ENCODE results near the gene BPIFB3. TPM values are rescaled to one million over a fixed set of nuclear protein-coding genes. Genes with fewer than 3 reads are reported as not detected.

The BPIFB3 gene
- total RNA-seq, 2 donors from 2014 or later = not detected

DNA sequence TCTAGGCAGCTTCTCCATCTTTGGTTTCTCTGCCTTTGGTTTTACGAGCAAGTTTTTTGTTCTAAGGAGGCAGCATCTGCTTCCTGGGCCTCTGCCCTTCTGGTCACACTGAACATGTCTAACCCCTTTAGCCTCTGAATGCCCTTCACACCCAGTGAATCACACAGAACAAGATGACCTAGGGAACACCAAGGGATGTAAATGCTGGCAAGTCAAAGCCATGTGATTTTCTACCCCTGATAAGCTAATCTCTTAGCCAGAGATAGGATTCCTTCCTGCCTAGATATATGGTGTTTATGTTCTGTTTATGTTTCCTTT lies 29.5 kb upstream of the BPIFB3 start:
- 59 to 78% methylated on average over 1 of the region's 1 CpG for WGBS, 2 donors
- no peak for ATAC-seq

DNA sequence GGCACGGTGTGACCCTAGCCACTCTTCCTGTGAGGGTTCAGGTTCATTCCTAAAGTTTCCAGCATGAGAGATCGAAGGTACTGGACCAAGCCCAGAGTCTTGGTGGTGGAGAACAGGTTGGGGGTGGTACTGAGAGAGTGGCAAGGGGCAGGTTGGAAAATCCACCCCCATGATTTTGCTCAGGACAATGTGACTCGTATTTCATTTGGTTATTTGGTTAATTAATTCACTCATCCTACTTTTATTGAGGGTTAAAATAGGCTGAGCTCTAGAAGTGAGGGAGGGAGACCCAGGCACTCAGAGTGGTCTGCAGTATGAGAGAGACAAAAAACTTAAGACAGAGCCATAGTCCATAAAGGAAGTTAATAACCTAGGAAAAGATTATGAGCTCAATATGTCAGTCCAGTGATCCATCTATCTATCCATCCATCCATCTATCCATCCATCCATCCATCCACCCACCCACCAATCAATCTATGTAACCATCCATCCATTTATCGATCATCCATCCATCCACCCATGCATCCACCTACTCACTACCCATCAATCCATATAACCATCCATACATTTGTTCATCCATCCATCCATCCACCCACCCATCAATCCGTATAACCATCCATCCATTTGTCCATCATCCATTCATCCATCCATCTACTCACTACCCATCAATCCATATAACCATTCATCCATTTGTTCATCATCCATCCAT lies 28.9 kb upstream of the BPIFB3 start:
- intact Hi-C loops (cut with DNase I) = no loop called here
- Histone ChIP-seq H3K4me3 (no peak overlapping the region), H3K27me3 (no peaks in the 10 kb centered on the region), H3K4me1 (no peaks in the 10 kb centered on the region), H3K36me3 (replicated peaks in 1 of 2; ENCODE audit: insufficient read depth in 1 of 2, low read depth in 2 of 2) (no peaks in the 10 kb centered on the region), H3K27ac (no peak overlapping the region), H3K9me3 (no peaks in the 10 kb centered on the region)
- 48 to 56% methylated on average over 5 of the region's 5 CpGs for WGBS, 2 donors
- no peak for ATAC-seq
- TF ChIP-seq POLR2A (IDR thresholded peaks at IDR 0.05) = no peak
- TF ChIP-seq, protein P1, sequence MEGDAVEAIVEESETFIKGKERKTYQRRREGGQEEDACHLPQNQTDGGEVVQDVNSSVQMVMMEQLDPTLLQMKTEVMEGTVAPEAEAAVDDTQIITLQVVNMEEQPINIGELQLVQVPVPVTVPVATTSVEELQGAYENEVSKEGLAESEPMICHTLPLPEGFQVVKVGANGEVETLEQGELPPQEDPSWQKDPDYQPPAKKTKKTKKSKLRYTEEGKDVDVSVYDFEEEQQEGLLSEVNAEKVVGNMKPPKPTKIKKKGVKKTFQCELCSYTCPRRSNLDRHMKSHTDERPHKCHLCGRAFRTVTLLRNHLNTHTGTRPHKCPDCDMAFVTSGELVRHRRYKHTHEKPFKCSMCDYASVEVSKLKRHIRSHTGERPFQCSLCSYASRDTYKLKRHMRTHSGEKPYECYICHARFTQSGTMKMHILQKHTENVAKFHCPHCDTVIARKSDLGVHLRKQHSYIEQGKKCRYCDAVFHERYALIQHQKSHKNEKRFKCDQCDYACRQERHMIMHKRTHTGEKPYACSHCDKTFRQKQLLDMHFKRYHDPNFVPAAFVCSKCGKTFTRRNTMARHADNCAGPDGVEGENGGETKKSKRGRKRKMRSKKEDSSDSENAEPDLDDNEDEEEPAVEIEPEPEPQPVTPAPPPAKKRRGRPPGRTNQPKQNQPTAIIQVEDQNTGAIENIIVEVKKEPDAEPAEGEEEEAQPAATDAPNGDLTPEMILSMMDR (IDR thresholded peaks at IDR 0.05) = no peak
- no peak for DNase-seq

More for the DNA sequence above, 29.5 kb upstream of the BPIFB3 start:
- H3K36me3 ChIP-seq (replicated peaks in 1 of 2; ENCODE audit: insufficient read depth in 1 of 2, low read depth in 2 of 2) = no peaks in the 10 kb centered on the region
- H3K4me3 ChIP-seq = no peak overlapping the region
- intact Hi-C loops (cut with DNase I) = no loop called here
- H3K9me3 ChIP-seq = no peaks in the 10 kb centered on the region
- TF ChIP-seq POLR2A (IDR thresholded peaks at IDR 0.05) = no peak
- TF ChIP-seq, protein P1 (IDR thresholded peaks at IDR 0.05) = no peak
- no peak overlapping the region for H3K27ac ChIP-seq
- H3K4me1 ChIP-seq = no peaks in the 10 kb centered on the region
- H3K27me3 ChIP-seq = no peaks in the 10 kb centered on the region
- no peak for DNase-seq

DNA sequence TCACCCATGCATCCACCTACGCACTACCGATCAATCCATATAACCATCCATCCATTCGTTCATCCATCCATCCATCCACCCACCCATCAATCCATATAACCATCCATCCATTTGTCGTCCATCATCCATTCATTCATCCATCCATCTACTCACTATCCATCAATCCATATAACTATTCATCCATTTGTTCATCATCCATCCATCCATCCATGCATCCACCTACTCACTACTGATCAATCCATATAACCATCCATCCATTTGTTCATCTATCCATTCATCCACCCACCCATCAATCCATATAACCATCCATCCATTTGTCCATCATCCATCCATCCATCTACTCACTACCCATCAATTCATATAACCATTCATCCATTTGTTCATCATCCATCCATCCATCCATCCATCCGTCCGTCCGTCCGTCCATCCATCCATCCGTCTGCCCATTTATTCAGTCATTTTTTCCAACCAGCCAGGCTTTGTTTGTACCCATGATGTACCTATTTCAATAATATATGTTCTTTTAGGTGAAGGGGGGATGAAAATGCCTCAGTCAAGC lies 28.3 kb upstream of the BPIFB3 start:
- 56 to 62% methylated on average over 9 of the region's 9 CpGs for WGBS, 2 donors
- intact Hi-C loops (cut with DNase I) = no loop called here
- no peaks in the 10 kb centered on the region for H3K4me1 ChIP-seq
- H3K9me3 ChIP-seq = no peaks in the 10 kb centered on the region
- ATAC-seq (no peak), DNase-seq (no peak)
- H3K27ac ChIP-seq = no peak overlapping the region
- no peaks in the 10 kb centered on the region for H3K27me3 ChIP-seq
- H3K36me3 ChIP-seq (replicated peaks in 1 of 2; ENCODE audit: insufficient read depth in 1 of 2, low read depth in 2 of 2) = no peaks in the 10 kb centered on the region
- TF ChIP-seq POLR2A (IDR thresholded peaks at IDR 0.05) = no peak
- TF ChIP-seq, protein P1 (IDR thresholded peaks at IDR 0.05) = no peak
- H3K4me3 ChIP-seq = no peak overlapping the region

DNA sequence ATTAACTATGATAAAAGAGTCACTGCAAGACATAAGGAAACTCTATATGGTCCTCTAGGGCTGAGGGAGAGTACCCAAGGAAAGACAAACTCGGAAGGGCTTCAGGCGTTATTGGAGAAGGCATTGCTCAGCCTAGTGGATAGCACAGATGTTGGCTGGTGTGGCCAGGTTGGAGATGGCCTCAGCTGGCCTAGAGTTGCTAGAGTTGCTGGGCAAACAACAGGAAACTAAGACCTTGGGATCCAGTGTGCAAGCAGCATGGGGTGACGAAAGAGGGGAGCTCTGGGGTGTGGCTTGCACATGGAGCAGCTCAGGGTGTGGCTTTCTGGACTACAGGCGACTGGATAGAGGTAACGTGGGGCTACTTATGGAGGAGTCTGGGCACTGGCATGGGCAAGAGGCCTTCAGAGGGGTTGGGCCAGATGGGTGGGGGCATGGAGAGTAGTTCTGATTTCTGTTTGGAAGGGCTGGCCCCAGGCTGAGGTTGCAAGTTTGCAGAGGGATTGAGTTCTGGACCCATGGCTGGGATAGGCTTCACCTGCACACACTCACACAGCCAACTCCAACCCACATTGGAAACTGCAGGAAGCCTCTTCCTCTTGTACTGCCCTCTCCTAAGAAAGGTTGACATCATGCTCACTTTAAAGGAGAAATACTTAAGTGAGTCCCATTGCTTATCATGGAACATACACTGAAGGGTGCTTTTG lies 27.5 kb upstream of the BPIFB3 start:
- intact Hi-C loops (cut with DNase I) = no loop called here
- ATAC-seq (no peak), DNase-seq (no peak)
- no peaks in the 10 kb centered on the region for H3K4me1 ChIP-seq
- H3K27ac ChIP-seq = no peak overlapping the region
- no peak overlapping the region for H3K4me3 ChIP-seq
- no peaks in the 10 kb centered on the region for H3K36me3 ChIP-seq (replicated peaks in 1 of 2; ENCODE audit: insufficient read depth in 1 of 2, low read depth in 2 of 2)
- no peak for TF ChIP-seq POLR2A (IDR thresholded peaks at IDR 0.05)
- TF ChIP-seq, protein P1 (IDR thresholded peaks at IDR 0.05) = no peak
- H3K27me3 ChIP-seq = no peaks in the 10 kb centered on the region
- WGBS, 2 donors = 50 to 65% methylated on average over 5 of the region's 5 CpGs
- no peaks in the 10 kb centered on the region for H3K9me3 ChIP-seq
